Right kidney (tissue), 1 donor: ENCODE results near the gene RAB7A.
A peak's percentile ranks its signal among the peaks of the same experiment; 100 is the strongest.
"Not testable (repeated sequence)": the region's sequence is repeated elsewhere in the genome, so short reads cannot be mapped to it uniquely, and the experiment has no call there.

Source experiments
- DNase-seq: peaks from one replicate; pipeline ENCODE4 v3.0.0-alpha.2; 2016

Gene RAB7A

GRCh38 chr3:128815318-128816064 lies 89.5 kb downstream of the RAB7A start:
- no peak for DNase-seq

DNA sequence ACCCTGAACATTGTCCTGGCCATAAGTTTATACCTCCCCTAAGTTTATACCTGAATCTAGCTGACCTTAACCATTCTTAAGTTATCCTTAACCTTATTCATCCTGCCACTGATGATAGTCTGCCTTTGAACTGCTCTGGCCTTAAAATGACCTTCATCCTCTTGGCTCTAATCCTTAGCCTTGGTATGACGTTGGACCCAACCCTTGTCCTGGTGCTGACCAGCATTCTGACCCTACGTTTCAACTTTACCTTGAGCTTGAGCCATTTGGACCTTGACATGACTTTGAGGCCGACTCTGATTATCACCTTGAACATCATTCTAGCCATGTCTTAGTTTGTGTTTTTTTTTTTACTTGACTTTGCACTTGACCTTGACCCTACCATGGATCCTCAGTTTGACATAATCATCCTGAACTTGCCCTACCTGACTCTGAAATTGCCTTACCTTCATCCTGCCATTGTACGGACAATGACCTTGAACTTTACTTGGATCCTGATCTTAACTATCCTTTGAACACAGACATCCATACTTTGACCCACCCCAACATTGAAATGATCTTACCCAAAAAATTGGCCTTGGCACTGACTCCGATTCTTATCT lies 92.3 kb downstream of the RAB7A start:
- DNase-seq = no peak

GRCh38 chr3:128820252-128820839 lies 94.4 kb downstream of the RAB7A start:
- no peak for DNase-seq

DNA sequence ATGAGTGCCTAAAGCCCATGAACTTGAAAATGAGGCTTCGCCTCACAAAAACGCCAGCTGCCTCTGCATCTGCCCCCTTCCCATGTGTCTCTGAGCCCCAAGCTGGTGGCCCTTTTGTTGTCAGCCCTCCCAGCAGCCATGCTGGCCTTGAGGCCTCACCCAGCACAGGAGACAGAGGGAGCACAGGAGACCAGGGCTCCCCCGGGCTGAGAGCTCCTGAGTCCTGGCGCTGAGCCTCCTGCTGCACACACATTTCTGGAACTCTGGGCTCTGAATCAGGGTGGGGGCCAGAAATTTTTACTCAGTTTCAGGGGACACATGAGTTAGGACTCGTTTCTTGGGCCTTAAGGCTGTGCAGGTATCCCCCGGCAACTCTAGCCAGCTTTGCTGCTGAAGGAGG lies 97.0 kb downstream of the RAB7A start:
- DNase-seq = no peak

DNA sequence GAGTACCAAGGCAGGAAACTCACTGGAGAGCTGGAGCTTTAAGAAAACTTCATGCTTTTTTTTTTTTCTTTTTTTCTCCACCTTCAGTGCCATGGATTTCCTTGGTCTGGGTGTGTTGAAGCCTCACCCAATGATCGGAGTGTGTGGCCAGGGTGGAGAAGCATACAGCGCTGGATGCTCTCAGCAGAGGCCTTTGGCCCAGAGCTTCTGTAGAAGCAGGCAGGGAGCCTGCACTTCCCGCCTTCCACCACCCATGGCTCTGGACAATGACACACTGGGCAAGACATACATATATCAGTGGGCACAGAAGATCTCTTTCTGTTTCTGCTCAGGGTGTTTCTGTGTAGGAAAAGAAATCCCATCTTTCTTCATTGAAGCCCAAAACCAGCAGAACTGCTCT lies 97.6 kb downstream of the RAB7A start:
- no peak for DNase-seq

DNA sequence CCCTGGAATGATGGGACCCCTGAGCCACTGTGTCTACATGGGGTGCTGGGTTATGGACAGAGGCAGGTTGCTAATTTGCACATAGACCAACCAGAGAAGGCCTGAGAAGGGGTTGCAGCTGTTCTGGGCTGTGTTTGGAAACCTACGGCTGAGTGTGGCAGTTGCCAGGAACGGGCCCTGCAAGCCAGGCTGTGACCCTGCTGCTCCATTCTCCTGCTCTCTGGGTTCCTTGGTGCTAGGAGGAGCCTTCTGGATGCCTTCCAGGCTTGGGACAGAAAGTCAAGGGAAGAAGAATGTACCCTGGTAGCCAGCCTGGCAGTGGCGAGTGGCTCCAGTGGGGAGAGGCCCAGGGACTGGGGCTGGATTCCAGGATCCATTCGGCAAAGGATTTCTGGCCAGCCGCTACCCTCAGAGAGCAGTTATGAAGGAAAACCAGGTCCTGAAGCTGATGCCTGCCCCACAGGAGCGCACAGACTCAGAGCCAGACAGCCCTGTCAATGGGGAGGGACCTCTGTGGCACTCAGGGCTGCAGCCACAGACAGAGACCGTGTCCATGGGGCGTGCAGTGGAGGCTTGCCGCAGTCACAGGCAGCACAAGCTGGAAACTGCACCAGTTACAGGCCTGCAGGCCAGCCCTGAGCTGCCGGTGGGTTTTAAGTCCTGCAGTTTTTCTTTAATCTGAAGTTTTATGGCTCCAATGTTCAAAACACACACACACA lies 98.3 kb downstream of the RAB7A start:
- no peak for DNase-seq

GRCh38 chr3:128825117-128825725 lies 99.2 kb downstream of the RAB7A start:
- no peak for DNase-seq

DNA sequence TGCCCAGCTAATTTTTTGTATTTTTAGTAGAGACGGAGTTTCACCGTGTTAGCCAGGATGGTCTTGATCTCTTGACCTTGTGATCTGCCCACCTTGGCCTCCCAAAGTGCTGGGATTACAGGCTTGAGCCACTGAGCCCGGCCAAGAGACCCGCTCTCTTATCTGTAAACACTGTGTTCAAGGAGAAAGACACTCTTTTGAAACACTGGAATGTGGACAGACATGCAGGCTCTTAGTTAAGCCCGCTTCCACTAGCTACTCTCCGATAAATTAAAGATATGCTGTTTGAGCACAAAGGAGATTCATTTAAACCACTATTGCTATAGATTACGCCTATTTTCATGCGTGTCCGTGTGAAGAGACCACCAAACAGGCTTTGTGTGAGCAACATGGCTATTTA lies 103.1 kb downstream of the RAB7A start:
- DNase-seq = not testable (repeated sequence)

GRCh38 chr3:128829925-128830625 lies 104.1 kb downstream of the RAB7A start:
- DNase-seq = not testable (repeated sequence)

- not testable (repeated sequence) for DNase-seq
Measured at GRCh38 chr3:128830762-128831161, 104.8 kb downstream of the RAB7A start.

- not testable (repeated sequence) for DNase-seq
Measured at GRCh38 chr3:128832979-128833378, 107.0 kb downstream of the RAB7A start.

DNA sequence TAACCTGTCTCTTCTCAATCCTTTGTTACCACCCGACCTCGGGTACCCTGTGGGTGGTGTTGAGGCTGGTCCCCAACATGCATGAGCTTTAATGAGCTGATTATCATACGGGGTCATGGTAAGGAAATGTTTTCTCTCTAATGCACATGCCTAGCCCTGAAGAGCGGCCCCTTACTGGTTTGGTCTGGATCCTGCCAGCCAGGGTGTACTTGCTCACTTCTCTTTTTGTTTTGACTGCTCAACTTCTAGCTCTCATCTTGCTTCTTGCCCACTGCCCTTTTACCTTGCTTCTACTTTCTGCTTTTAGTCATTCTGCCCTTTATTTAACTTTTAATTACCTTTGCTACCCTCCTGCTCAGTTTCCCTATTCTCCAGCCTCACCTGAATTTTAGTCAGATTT lies 109.1 kb downstream of the RAB7A start:
- no peak for DNase-seq

- DNase-seq = no peak
Measured at GRCh38 chr3:128841926-128842920, 116.2 kb downstream of the RAB7A start.

- no peak for DNase-seq
Measured at GRCh38 chr3:128844502-128844901, 118.5 kb downstream of the RAB7A start.

DNA sequence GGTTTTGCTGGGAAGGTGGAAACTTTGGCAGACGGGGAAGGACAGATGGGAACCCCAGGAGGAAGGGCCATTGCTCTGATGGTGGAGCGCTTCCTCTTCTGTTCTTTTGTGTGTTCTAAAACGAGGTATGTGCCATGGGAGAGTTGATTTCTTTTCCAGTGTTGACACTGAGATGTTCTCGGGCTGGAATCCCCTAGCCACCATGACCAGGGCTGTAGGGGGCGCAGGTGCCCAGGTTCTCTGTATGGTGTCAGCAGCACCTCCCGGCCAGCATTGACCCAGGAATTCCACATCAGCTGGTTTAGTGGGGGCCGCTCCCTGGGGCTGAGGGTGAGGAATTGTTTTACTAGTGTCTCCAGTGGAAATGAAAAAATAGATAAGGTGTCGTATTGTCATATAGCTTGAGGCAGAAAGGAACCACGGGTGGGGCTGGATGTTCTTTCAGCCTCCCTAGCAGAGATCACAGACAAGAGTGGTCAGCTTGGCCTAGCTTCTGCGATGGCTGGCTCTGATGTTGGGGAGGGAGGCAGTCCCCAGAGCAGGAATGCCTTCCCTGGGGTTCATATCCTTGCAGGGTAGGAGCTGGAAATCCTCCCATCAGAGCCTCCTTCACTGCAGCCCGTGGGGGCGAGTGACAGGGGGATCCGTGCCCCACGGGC lies 119.3 kb downstream of the RAB7A start:
- no peak for DNase-seq

GRCh38 chr3:128845778-128846485 lies 119.9 kb downstream of the RAB7A start:
- peak; percentile 89 for DNase-seq

DNA sequence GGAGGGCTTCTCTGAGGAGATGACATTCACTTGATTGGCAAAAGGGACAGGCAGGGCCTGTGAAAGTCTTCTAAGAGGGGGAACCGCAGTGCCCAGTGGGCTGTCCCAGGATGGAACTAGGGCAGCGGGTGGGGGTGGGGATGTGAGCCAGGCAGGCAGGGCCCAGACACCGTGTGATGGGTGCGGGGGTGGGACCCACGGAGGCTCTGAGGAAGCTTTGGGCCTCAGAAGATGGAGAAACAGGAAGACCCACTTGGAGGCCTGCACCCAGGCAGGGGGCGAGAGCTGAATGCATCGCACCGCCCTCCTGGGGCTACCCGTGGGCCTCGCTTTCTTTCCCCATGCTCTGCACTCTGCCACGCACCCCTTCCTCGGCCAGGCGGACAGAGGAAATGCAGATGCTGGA lies 120.5 kb downstream of the RAB7A start:
- DNase-seq = no peak

GRCh38 chr3:128847666-128848370 lies 121.8 kb downstream of the RAB7A start:
- no peak for DNase-seq

DNA sequence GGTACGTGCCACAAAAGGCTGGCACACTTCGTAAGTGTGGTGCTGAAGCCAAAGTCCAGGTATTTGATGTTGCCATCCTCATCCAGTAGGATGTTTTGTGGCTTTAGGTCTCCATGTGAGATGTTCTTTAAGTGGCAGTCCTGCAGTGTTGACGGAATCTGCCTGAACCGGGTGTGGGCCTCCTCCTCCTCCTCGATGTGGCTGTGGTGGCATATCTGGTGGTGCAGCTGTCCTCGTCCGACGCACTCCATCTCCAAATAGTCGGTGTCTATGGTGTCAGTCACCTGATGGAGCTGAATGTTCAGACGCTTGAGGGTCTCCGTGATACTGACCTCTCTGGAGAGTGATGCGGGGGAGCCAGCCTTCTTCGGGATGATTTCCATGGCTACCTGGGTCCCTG lies 123.0 kb downstream of the RAB7A start:
- DNase-seq = no peak
